ENCODE measurements around the gene ISY1.

The ISY1 gene

DNA sequence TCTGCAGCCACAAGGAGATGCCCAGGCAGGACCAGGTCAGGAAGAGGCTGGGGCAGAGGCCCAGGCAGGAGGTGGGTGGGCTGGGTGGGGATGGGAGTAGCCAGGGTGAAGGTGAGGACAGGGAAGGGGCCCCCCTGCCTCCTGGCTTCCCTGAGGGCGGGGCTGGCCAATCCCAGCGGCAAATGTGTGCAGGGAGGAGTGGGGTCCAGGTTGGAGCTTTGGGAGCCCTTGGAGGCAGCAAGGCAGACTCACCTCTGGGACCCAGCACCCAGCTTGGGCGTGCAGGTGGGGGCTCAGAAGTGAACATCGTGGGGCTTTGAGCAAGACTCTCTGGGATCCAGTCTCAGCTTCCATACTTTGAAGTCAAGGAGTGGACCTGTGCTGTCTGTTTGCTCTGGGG is 75.0 kb downstream of the ISY1 start:
- DNase-seq: no peak

- no peak for DNase-seq
These were observed 75.6 kb downstream of the ISY1 start for GRCh38 chr3:129085165-129085715.

DNA sequence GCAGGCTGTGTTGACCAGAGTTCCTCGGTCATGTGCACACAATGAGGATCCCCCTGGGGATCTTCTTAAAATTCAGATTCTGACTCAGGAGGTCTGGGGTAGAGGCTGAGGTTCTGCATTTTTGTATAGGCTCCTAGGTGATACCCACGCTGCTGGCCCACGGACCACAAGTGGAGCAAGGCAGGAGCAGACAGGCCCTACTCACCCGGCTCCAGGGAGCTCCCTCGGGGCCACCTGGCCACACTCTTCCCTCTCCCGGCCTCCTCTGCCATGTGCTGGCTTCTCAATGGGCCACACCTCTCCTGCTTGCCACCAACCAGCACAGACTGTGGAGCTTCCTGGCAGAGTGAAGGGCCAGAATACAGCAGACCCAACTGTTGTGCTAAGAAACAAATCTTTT is 76.4 kb downstream of the ISY1 start:
- no peak for DNase-seq

DNA sequence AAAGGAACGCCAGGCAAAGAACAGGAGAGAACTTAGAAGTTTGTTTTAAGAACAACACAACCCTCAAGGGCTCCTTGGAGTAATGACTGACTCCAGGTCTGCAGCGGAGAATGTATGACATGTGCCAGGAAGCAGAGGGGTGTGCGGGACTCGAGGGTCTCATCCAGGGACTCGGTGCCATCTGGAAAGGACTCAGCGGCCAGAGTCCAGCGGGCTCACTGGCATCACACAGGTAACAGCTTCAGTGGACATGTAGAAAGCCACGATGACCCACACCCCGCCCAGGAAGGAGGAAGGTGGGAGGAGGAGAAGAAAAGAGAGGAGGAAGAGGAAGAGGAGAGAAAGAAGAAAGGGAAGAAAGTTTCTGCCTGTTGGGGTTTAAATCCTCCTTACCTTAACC is 78.8 kb downstream of the ISY1 start:
- no peak for DNase-seq

DNA sequence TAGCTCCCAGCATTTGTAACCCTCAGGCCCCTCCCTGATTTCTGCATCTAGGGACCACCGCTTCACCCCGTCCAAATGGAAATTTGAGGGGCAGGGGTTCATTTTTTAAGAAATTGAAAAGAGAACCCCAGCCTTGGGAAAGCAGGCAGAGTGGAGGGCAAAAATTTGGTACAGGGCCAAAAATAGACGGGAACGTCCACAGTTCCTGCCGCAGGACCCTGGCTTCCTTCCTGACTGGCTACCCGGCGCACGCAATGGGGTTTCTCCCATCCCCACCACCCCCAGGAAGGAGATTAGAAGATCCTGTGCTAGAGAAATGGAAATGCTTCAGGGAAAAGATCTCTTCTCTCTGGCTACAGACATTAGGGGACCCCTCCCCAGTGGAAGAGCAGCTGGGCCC is 79.4 kb downstream of the ISY1 start:
- DNase-seq: no peak

DNA sequence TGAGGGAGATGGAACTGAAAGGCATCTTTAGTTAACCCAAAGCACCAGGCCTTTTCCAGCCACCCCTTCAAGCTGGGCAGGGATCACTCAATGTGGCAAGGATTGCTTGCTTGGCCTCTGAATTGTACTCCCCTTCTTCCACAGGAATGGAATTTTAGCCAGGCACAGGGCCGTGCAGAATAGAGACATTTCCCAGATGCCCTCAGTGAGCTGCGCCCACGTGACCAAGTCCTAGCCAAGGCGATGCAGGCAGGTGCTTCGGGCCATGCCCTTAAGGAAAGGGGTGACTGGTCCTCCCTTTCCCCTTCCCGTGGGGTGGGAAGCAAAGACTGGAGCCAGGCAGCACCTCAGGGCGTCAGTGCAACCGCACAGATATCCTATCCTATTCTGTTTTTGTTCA is 82.4 kb downstream of the ISY1 start:
- DNase-seq: no peak

Measured in DMS153 (cell line).